ENCODE data around the gene INSIG1. TPM values are rescaled to one million over a fixed set of nuclear protein-coding genes. Genes with fewer than 3 reads are reported as not detected.
A peak's percentile ranks its signal among the peaks of the same experiment; 100 is the strongest.

INSIG1 gene
- total RNA-seq, 1 experiment from 2014 or later, result 54.7 TPM

GRCh38 chr7:155336812-155337602 is 39.3 kb downstream of the INSIG1 start:
- Histone ChIP-seq H4K20me1 (ENCODE audit: insufficient read depth) (no peaks in the 10 kb centered on the region), H3K27ac (ENCODE audit: low read depth, low read length) (no peak overlapping the region), H3K27me3 (ENCODE audit: insufficient read depth, low read length) (peaks cover 34% of the 10 kb centered on the region; the same call in 1 of the 2 replicates), H2AFZ (ENCODE audit: low read depth, low read length, poor library complexity, severe bottlenecking) (no peak overlapping the region), H3K79me2 (ENCODE audit: insufficient read depth, low read length) (no peaks in the 10 kb centered on the region), H3K4me3 (replicated peaks in 1 of 2; ENCODE audit: low read depth in 1 of 2, low read length in 2 of 2) (no peak overlapping the region), H3K9me2 (ENCODE audit: insufficient read depth) (no peaks in the 10 kb centered on the region), H3K9ac (ENCODE audit: low read length) (no peak overlapping the region), H3K9me3 (ENCODE audit: control insufficient read depth in 1 of 2, insufficient read depth in 1 of 2, low read depth in 1 of 2, low read length in 2 of 2) (no peaks in the 10 kb centered on the region), H3K4me1 (ENCODE audit: control insufficient read depth in 1 of 2, insufficient read depth in 2 of 2, low read length in 2 of 2) (no peaks in the 10 kb centered on the region), H3K4me2 (ENCODE audit: low read length) (no peak overlapping the region), H3K36me3 (ENCODE audit: control insufficient read depth in 1 of 2, insufficient read depth in 2 of 2, low read length in 2 of 2) (no peaks in the 10 kb centered on the region)
- intact Hi-C loops (cut with micrococcal nuclease), result no loop called here
- ChIA-PET POLR2A (no interaction called here), CTCF (no interaction called here), RAD21 (ENCODE audit: low non-redundant PET in 1 of 2, low total read pairs in 2 of 2, uncharacterized antibody in 2 of 2, unreplicated experiment in 2 of 2) (no interaction called here)
- ATAC-seq (no peak), DNase-seq (ENCODE audit: low read depth, low spot score) (no peak)
- no TSS peak for BruUV-seq (replicated peaks)
- TF ChIP-seq EZH2 (IDR thresholded peaks at IDR 0.05) (no peak), SRF (IDR thresholded peaks at IDR 0.05; ENCODE audit: low read depth) (no peak), EGR1 (IDR thresholded peaks at IDR 0.05; ENCODE audit: low read depth) (no peak), EZH2phosphoT487 (IDR thresholded peaks at IDR 0.05; ENCODE audit: borderline replicate concordance) (no peak), CBX3 (IDR thresholded peaks at IDR 0.05; ENCODE audit: low read depth) (no peak)

GRCh38 chr7:155337946-155338631 is 40.4 kb downstream of the INSIG1 start:
- Histone ChIP-seq H3K27ac (ENCODE audit: low read depth, low read length) (no peak overlapping the region), H3K9ac (ENCODE audit: low read length) (no peak overlapping the region), H3K4me1 (ENCODE audit: control insufficient read depth in 1 of 2, insufficient read depth in 2 of 2, low read length in 2 of 2) (no peaks in the 10 kb centered on the region), H3K79me2 (ENCODE audit: insufficient read depth, low read length) (no peaks in the 10 kb centered on the region), H3K4me2 (ENCODE audit: low read length) (no peak overlapping the region), H2AFZ (ENCODE audit: low read depth, low read length, poor library complexity, severe bottlenecking) (no peak overlapping the region), H4K20me1 (ENCODE audit: insufficient read depth) (no peaks in the 10 kb centered on the region), H3K9me3 (ENCODE audit: control insufficient read depth in 1 of 2, insufficient read depth in 1 of 2, low read depth in 1 of 2, low read length in 2 of 2) (no peaks in the 10 kb centered on the region), H3K36me3 (ENCODE audit: control insufficient read depth in 1 of 2, insufficient read depth in 2 of 2, low read length in 2 of 2) (no peaks in the 10 kb centered on the region), H3K27me3 (ENCODE audit: insufficient read depth, low read length) (peaks cover 26% of the 10 kb centered on the region; the same call in 1 of the 2 replicates), H3K4me3 (replicated peaks in 1 of 2; ENCODE audit: low read depth in 1 of 2, low read length in 2 of 2) (no peak overlapping the region), H3K9me2 (ENCODE audit: insufficient read depth) (no peaks in the 10 kb centered on the region)
- BruUV-seq (replicated peaks), result no TSS peak
- CTCF ChIA-PET, result no interaction called here
- RAD21 ChIA-PET (ENCODE audit: low non-redundant PET in 1 of 2, low total read pairs in 2 of 2, uncharacterized antibody in 2 of 2, unreplicated experiment in 2 of 2), result no interaction called here
- POLR2A ChIA-PET, result no interaction called here
- DNase-seq (ENCODE audit: low read depth, low spot score), result no peak
- peak; percentile 11; the same call in 1 of the 2 replicates for ATAC-seq
- TF ChIP-seq CBX3 (IDR thresholded peaks at IDR 0.05; ENCODE audit: low read depth) (no peak), CEBPB (IDR thresholded peaks at IDR 0.05; ENCODE audit: low read depth) (no peak), ZFX (IDR thresholded peaks at IDR 0.05) (no peak)
- intact Hi-C loops (cut with micrococcal nuclease), result no loop called here

Measured in HCT116 (cell line).